Lung (tissue), 12 donors: ENCODE data around the gene ENTPD1. TPM values are rescaled to one million over a fixed set of nuclear protein-coding genes. Genes with fewer than 3 reads are reported as not detected.

Experiments used
- ATAC-seq: fragments of 200-7000 bp; cut with Tn5 transposase; one replicate; pipeline ENCODE4 v1.9.1; 2020; ENCODE audit warnings: moderate number of reproducible peaks; ENCODE audit not compliant: insufficient read depth, low FRiP score
- DNase-seq, 3 donors: peaks; one replicate each; pipeline ENCODE4 v3.0.0-alpha.2; 2013 to 2017
- H3K27ac ChIP-seq, 2 donors: one replicate each; pipeline ENCODE4 v1.5.1; 2013; ENCODE audit warnings: mild to moderate bottlenecking in 2 of 2, moderate library complexity in 2 of 2, control low read depth in 1 of 2, inconsistent platforms in 1 of 2, low read depth in 1 of 2, low read length in 1 of 2
- H3K27me3 ChIP-seq, 3 donors: one replicate each; pipeline ENCODE4 v1.5.1; 2013; ENCODE audit warnings: low read length in 2 of 3; ENCODE audit not compliant: control insufficient read depth in 3 of 3, insufficient read depth in 3 of 3
- H3K36me3 ChIP-seq, 4 donors: one replicate each; pipeline ENCODE4 v1.5.1; 2013; ENCODE audit warnings: low read length in 4 of 4, mild to moderate bottlenecking in 1 of 4, moderate library complexity in 1 of 4; ENCODE audit not compliant: control insufficient read depth in 4 of 4, insufficient read depth in 4 of 4
- H3K4me1 ChIP-seq, 5 donors: one replicate each; pipeline ENCODE4 v1.5.1; 2013; ENCODE audit warnings: low read length in 5 of 5, mild to moderate bottlenecking in 2 of 5, moderate library complexity in 1 of 5; ENCODE audit not compliant: control insufficient read depth in 5 of 5, insufficient read depth in 5 of 5
- H3K4me3 ChIP-seq: one replicate; pipeline ENCODE4 v1.5.1; 2013; ENCODE audit warnings: mild to moderate bottlenecking, control low read depth, moderate library complexity
- H3K9ac ChIP-seq, 2 donors: one replicate each; pipeline ENCODE4 v1.5.1; 2013; ENCODE audit warnings: low read length in 2 of 2, control low read depth in 1 of 2; ENCODE audit not compliant: insufficient read depth in 1 of 2
- H3K9me3 ChIP-seq, 4 donors: one replicate each; pipeline ENCODE4 v1.5.1; 2013; ENCODE audit warnings: low read length in 3 of 4, mild to moderate bottlenecking in 1 of 4, moderate library complexity in 1 of 4; ENCODE audit not compliant: control insufficient read depth in 4 of 4, insufficient read depth in 3 of 4
- CTCF ChIP-seq: IDR thresholded peaks from 2 replicates; pipeline ENCODE4 v1.5.1; 2012; ENCODE audit warnings: mild to moderate bottlenecking; ENCODE audit errors: control extremely low read depth, extremely low read depth
- WGBS, 2 donors: extraction: QIAGEN DNeasy Blood & Tissue Kit; methylation state at CpG; one replicate each; pipeline ENCODE4 v1.1.7; 2013; 5-methylcytosine and 5-hydroxymethylcytosine counted together
- polyA plus RNA-seq, 2 donors: library from polyadenylated mRNA; stranded (reverse); fragments of 200-250 nt; gene quantifications; one replicate each; pipeline ENCODE4 v1.2.1, GENCODE V29; 2013
- total RNA-seq, 2 donors: library from RNA; depleted of rRNA in 1 of 2; stranded (reverse); fragments of >200 nt in 1 of 2; gene quantifications; one replicate each; pipeline ENCODE4 v1.2.1, GENCODE V29; 2014 to 2021
- donor health status: control.
- donor health status: control.
- donor health status: Bipolar disorder and iron deficiency.
- donor health status: healthy.
- donor health status: DM: yes; HTN: yes; CAD: no.

The ENTPD1 gene
- total and polyA plus RNA-seq, 4 donors: 5.5 to 46.6 (median 18.2) TPM

- ATAC-seq: no peak
- 96 to 100% methylated on average over 1 of the region's 1 CpG for whole genome bisulfite sequencing, 2 donors
- TF ChIP-seq CTCF: no peak
Observed at GRCh38 chr10:95876756-95877155, 120.8 kb downstream of the ENTPD1 start.

GRCh38 chr10:95877881-95878280 lies 121.9 kb downstream of the ENTPD1 start:
- no peak for TF ChIP-seq CTCF
- H3K4me1 ChIP-seq: peaks cover 0 to 11% (median 0%) of the 10 kb centered on the region in 5 donors
- H3K27ac ChIP-seq: no peak overlapping the region
- H3K9ac ChIP-seq: no peak overlapping the region
- peaks cover 0 to 4% (median 0%) of the 10 kb centered on the region in 4 donors for H3K9me3 ChIP-seq
- H3K4me3 ChIP-seq: no peak overlapping the region
- DNase-seq: no peak
- ATAC-seq: no peak
- no peaks in the 10 kb centered on the region for H3K27me3 ChIP-seq
- H3K36me3 ChIP-seq: peaks cover 2 to 10% (median 4%) of the 10 kb centered on the region in 4 donors

More at GRCh38 chr10:95876756-95877155, 120.8 kb downstream of the ENTPD1 start:
- H3K27ac ChIP-seq: no peak overlapping the region
- H3K9me3 ChIP-seq: peaks cover 0 to 4% (median 0%) of the 10 kb centered on the region in 4 donors
- H3K9ac ChIP-seq: no peak overlapping the region
- peaks cover 2 to 11% (median 4%) of the 10 kb centered on the region in 4 donors for H3K36me3 ChIP-seq
- H3K27me3 ChIP-seq: no peaks in the 10 kb centered on the region
- no peak overlapping the region for H3K4me3 ChIP-seq
- H3K4me1 ChIP-seq: peaks cover 0 to 11% (median 0%) of the 10 kb centered on the region in 5 donors
- DNase-seq: no peak

DNA sequence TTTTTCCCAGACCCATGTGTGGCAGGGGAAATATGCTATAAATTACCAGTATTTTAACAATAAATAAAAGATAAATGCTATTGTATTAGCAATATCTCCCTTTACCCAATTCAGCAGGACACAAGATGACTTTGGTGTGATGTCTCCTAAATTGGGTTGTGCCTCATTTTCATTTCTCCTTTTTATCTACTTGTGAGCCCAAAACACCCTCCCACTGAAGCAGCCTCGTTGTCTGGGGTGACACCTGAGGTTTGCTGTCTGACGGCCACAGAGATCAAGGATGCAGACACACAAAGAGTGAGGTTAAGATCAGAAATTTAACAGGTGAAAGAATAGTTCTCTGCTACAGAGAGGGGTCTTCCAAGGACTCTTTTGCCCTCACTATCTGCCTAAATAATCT lies 124.7 kb downstream of the ENTPD1 start:
- DNase-seq (no peak), ATAC-seq (no peak)
- no peak overlapping the region for H3K9ac ChIP-seq
- H3K27ac ChIP-seq: no peak overlapping the region
- no peak for TF ChIP-seq CTCF
- no peak overlapping the region for H3K4me3 ChIP-seq
- H3K9me3 ChIP-seq: no peaks in the 10 kb centered on the region
- 56 to 84% methylated on average over 2 of the region's 2 CpGs for WGBS, 2 donors
- H3K4me1 ChIP-seq: peaks cover 0 to 16% (median 0%) of the 10 kb centered on the region in 5 donors
- peaks cover 0 to 4% (median 3%) of the 10 kb centered on the region in 4 donors for H3K36me3 ChIP-seq
- no peaks in the 10 kb centered on the region for H3K27me3 ChIP-seq

DNA sequence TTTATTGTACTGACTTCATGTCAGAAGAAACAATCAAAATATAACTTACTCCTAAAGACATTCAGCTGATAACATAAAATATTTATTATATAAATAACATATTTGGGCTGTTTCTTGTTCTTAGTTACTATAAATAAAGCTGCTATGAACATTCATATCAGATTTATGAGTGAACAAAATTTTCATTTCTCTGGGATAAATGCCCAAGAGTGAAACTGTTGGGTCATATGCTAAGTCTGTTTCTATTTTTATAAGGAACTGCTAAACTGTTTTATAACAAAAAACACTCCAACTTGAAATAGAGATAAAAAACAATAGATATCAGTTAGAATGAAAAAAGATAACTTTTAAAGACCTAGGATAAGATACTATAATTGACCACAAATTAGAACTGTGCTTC lies 125.4 kb downstream of the ENTPD1 start:
- peak in 2 of 3 donors; percentile 90 to 93 for DNase-seq
- Histone ChIP-seq H3K9me3 (no peaks in the 10 kb centered on the region), H3K27me3 (no peaks in the 10 kb centered on the region), H3K36me3 (peaks cover 0 to 3% (median 2%) of the 10 kb centered on the region in 4 donors), H3K9ac (no peak overlapping the region), H3K4me1 (peaks cover 0 to 16% (median 0%) of the 10 kb centered on the region in 5 donors), H3K4me3 (no peak overlapping the region), H3K27ac (no peak overlapping the region)
- TF ChIP-seq CTCF: no peak
- no peak for ATAC-seq
